H9 (cell line): Measurements from ENCODE around the gene HNMT. TPM values are rescaled to one million over a fixed set of nuclear protein-coding genes. Genes with fewer than 3 reads are reported as not detected.

Experiments used
- DNase-seq: peaks from one replicate; pipeline ENCODE4 v3.0.0-alpha.2; 2017
- H2AFZ ChIP-seq: one replicate; pipeline ENCODE4 v1.6.1; 2013; ENCODE audit warnings: mild to moderate bottlenecking, low read length, control low read depth, moderate library complexity
- H2AK5ac ChIP-seq: 2 replicates; pipeline ENCODE4 v1.6.1; 2013; ENCODE audit warnings: low read length, control low read depth, mixed read lengths; ENCODE audit not compliant: insufficient read length
- H2BK120ac ChIP-seq: one replicate; pipeline ENCODE4 v1.6.1; 2013; ENCODE audit warnings: low read depth, mild to moderate bottlenecking, low read length, control low read depth, inconsistent platforms; ENCODE audit not compliant: poor library complexity, severe bottlenecking
- H2BK12ac ChIP-seq: 2 replicates; pipeline ENCODE4 v1.6.1; 2013; ENCODE audit warnings: low read length, control low read depth, mixed read lengths, low read depth; ENCODE audit not compliant: insufficient read length
- H2BK15ac ChIP-seq: 2 replicates; pipeline ENCODE4 v1.6.1; 2013; ENCODE audit warnings: low read depth, low read length, control low read depth
- H2BK20ac ChIP-seq: one replicate; pipeline ENCODE4 v1.6.1; 2013; ENCODE audit warnings: low read depth, mild to moderate bottlenecking, low read length, control low read depth, inconsistent platforms; ENCODE audit not compliant: poor library complexity, severe bottlenecking
- H2BK5ac ChIP-seq: 2 replicates; pipeline ENCODE4 v1.6.1; 2013; ENCODE audit warnings: low read length, control low read depth, mixed read lengths; ENCODE audit not compliant: insufficient read length
- H3K14ac ChIP-seq: 2 replicates; pipeline ENCODE4 v1.6.1; 2013; ENCODE audit warnings: low read length, control low read depth; ENCODE audit not compliant: insufficient read depth
- H3K18ac ChIP-seq: 2 replicates; pipeline ENCODE4 v1.6.1; 2013; ENCODE audit warnings: low read depth, mild to moderate bottlenecking, mixed read lengths, low read length, control low read depth; ENCODE audit not compliant: insufficient read length
- H3K23ac ChIP-seq: 2 replicates; pipeline ENCODE4 v1.6.1; 2013; ENCODE audit warnings: low read length, control low read depth, mixed read lengths, low read depth; ENCODE audit not compliant: insufficient read length
- H3K23me2 ChIP-seq: 2 replicates; pipeline ENCODE4 v1.6.1; 2013; ENCODE audit warnings: low read depth, mild to moderate bottlenecking, mixed read lengths, low read length, control low read depth; ENCODE audit not compliant: insufficient read length, poor library complexity, severe bottlenecking
- H3K27ac ChIP-seq: 2 replicates; pipeline ENCODE4 v1.5.1; 2013; ENCODE audit warnings: low read length, control low read depth, mixed read lengths, low read depth; ENCODE audit not compliant: insufficient read length
- H3K27me3 ChIP-seq: 2 replicates; pipeline ENCODE4 v1.6.1; 2013; ENCODE audit warnings: low read length, control low read depth, inconsistent platforms; ENCODE audit not compliant: insufficient read depth
- H3K4ac ChIP-seq: 2 replicates; pipeline ENCODE4 v1.6.1; 2013; ENCODE audit warnings: low read depth, mild to moderate bottlenecking, control low read depth, inconsistent platforms, low read length, moderate library complexity
- H3K4me1 ChIP-seq: 2 replicates; pipeline ENCODE4 v1.6.1; 2013; ENCODE audit warnings: low read length, control low read depth, inconsistent platforms; ENCODE audit not compliant: insufficient read depth
- H3K4me2 ChIP-seq: 2 replicates; pipeline ENCODE4 v1.6.1; 2013; ENCODE audit warnings: low read length, control low read depth, mixed read lengths; ENCODE audit not compliant: insufficient read length, insufficient read depth
- H3K56ac ChIP-seq: 2 replicates; pipeline ENCODE4 v1.6.1; 2013; ENCODE audit warnings: low read depth, mild to moderate bottlenecking, mixed read lengths, low read length, control low read depth; ENCODE audit not compliant: insufficient read length
- H3K79me1 ChIP-seq: 2 replicates; pipeline ENCODE4 v1.6.1; 2013; ENCODE audit warnings: low read depth, mild to moderate bottlenecking, moderate library complexity, low read length, control low read depth, inconsistent platforms; ENCODE audit not compliant: insufficient read depth, poor library complexity, severe bottlenecking
- H3K79me2 ChIP-seq: 2 replicates; pipeline ENCODE4 v1.6.1; 2013; ENCODE audit warnings: low read length, control low read depth, inconsistent platforms; ENCODE audit not compliant: insufficient read depth
- H3K9ac ChIP-seq: 2 replicates; pipeline ENCODE4 v1.6.1; 2013; ENCODE audit warnings: low read length, control low read depth, mixed read lengths; ENCODE audit not compliant: insufficient read length; ENCODE audit errors: extremely low read depth
- H3K9me3 ChIP-seq: one replicate; pipeline ENCODE4 v1.6.1; 2013; ENCODE audit warnings: low read depth, low read length, inconsistent platforms; ENCODE audit not compliant: control insufficient read depth
- H3T11ph ChIP-seq: one replicate; pipeline ENCODE4 v1.6.1; 2013; ENCODE audit warnings: mild to moderate bottlenecking, low read length, control low read depth, inconsistent platforms
- H4K20me1 ChIP-seq: one replicate; pipeline ENCODE4 v1.6.1; 2013; ENCODE audit not compliant: control insufficient read depth, insufficient read length, insufficient read depth
- H4K5ac ChIP-seq: 2 replicates; pipeline ENCODE4 v1.6.1; 2013; ENCODE audit warnings: low read depth, mild to moderate bottlenecking, mixed read lengths, low read length, control low read depth; ENCODE audit not compliant: insufficient read length
- H4K8ac ChIP-seq: replicated peaks from 2 replicates; pipeline ENCODE4 v1.6.1; 2013; ENCODE audit warnings: low read length, control low read depth, mixed read lengths, low read depth; ENCODE audit not compliant: insufficient read length
- H4K91ac ChIP-seq: 2 replicates; pipeline ENCODE4 v1.6.1; 2013; ENCODE audit warnings: low read depth, mild to moderate bottlenecking, moderate library complexity, mixed read lengths, low read length, control low read depth; ENCODE audit not compliant: insufficient read length
- H3K27ac Mint-ChIP-seq, 3 experiments: 2 replicates in 2 of 3; 3 replicates in 1 of 3; pipeline ENCODE4 v1.8.0; 2020 to 2021; ENCODE audit warnings: mixed read lengths in 3 of 3, mild to moderate bottlenecking in 1 of 3, moderate library complexity in 1 of 3
- H3K27me3 Mint-ChIP-seq: 2 replicates; pipeline ENCODE4 v1.8.0; 2021; ENCODE audit warnings: low read depth, mild to moderate bottlenecking, moderate library complexity, mixed read lengths
- H3K36me3 Mint-ChIP-seq, 3 experiments: 2 replicates in 2 of 3; 3 replicates in 1 of 3; pipeline ENCODE4 v1.8.0; 2020 to 2021; ENCODE audit warnings: low read depth in 3 of 3, mixed read lengths in 3 of 3; ENCODE audit not compliant: insufficient read depth in 1 of 3
- H3K4me1 Mint-ChIP-seq, 2 experiments: 2 replicates each; pipeline ENCODE4 v1.8.0; 2020; ENCODE audit warnings: mixed read lengths in 2 of 2
- H3K4me3 Mint-ChIP-seq, 2 experiments: 2 replicates in 1 of 2; 3 replicates in 1 of 2; pipeline ENCODE4 v1.8.0; 2020 to 2021; ENCODE audit warnings: mild to moderate bottlenecking in 2 of 2, mixed read lengths in 2 of 2, moderate library complexity in 1 of 2
- H3K9me3 Mint-ChIP-seq, 2 experiments: 2 replicates in 1 of 2; 3 replicates in 1 of 2; pipeline ENCODE4 v1.8.0; 2020; ENCODE audit warnings: mild to moderate bottlenecking in 2 of 2, mixed read lengths in 2 of 2, moderate library complexity in 1 of 2
- CTCF ChIP-seq: fragments of 200-600 bp; sonication (generic); conservative IDR thresholded peaks from 3 replicates; pipeline ENCODE4 v1.8.0; 2021; ENCODE audit warnings: antibody characterized with exemption, mild to moderate bottlenecking
- WGBS: extraction: QIAGEN DNeasy Blood & Tissue Kit; methylation state at CpG from one replicate; pipeline ENCODE4 v1.1.7; 2013; ENCODE audit warnings: missing lambda C conversion rate, low lambda C conversion rate, mixed read lengths; ENCODE audit not compliant: insufficient read length; ENCODE audit errors: extremely low coverage; 5-methylcytosine and 5-hydroxymethylcytosine counted together
- total RNA-seq: library from RNA; stranded (reverse); gene quantifications from 2 replicates; pipeline ENCODE4 v1.2.1, GENCODE V29; 2021

Gene HNMT
- total RNA-seq, 1 experiment from 2014 or later = 1.3 TPM

GRCh38 chr2:137967042-137967441 lies 2.8 kb downstream of the HNMT start:
- H3K27ac Mint-ChIP-seq = no peak overlapping the region
- no peaks in the 10 kb centered on the region for H3K9me3 Mint-ChIP-seq

More at GRCh38 chr2:137967042-137967441, 2.8 kb downstream of the HNMT start:
- H4K8ac ChIP-seq = no peak overlapping the region
- H4K20me1 ChIP-seq = no peaks in the 10 kb centered on the region
- H3K79me1 ChIP-seq = no peaks in the 10 kb centered on the region
- H3K4me2 ChIP-seq = no peak overlapping the region
- no peak overlapping the region for H3K18ac ChIP-seq
- H2BK12ac ChIP-seq = no peak overlapping the region
- no peak overlapping the region for H3K27ac ChIP-seq
- H4K91ac ChIP-seq = no peak overlapping the region
- H3K4me1 Mint-ChIP-seq = peaks cover 18% of the 10 kb centered on the region in 2 experiments
- no peak overlapping the region for H4K5ac ChIP-seq
- no peaks in the 10 kb centered on the region for H3K36me3 Mint-ChIP-seq
- H2AK5ac ChIP-seq = no peak overlapping the region
- peaks cover 7% of the 10 kb centered on the region for H3K4me1 ChIP-seq
- TF ChIP-seq CTCF = no peak
- H3K23me2 ChIP-seq = no peaks in the 10 kb centered on the region
- H3K14ac ChIP-seq = no peak overlapping the region
- no peak overlapping the region for H2BK5ac ChIP-seq
- H3K79me2 ChIP-seq = no peaks in the 10 kb centered on the region
- no peak for DNase-seq
- H3K27me3 Mint-ChIP-seq = no peaks in the 10 kb centered on the region
- H2BK20ac ChIP-seq = no peak overlapping the region
- H2BK120ac ChIP-seq = no peak overlapping the region
- H3K4me3 Mint-ChIP-seq = no peak overlapping the region
- no peak overlapping the region for H2AFZ ChIP-seq
- H3K56ac ChIP-seq = no peak overlapping the region
- no peak overlapping the region for H2BK15ac ChIP-seq
- H3K9ac ChIP-seq = no peak overlapping the region
- no peak overlapping the region for H3K4ac ChIP-seq
- H3T11ph ChIP-seq = no peak overlapping the region
- no peaks in the 10 kb centered on the region for H3K27me3 ChIP-seq
- no peak overlapping the region for H3K23ac ChIP-seq
- WGBS = no CpG with 5 or more reads among the region's 7 CpGs
- no peaks in the 10 kb centered on the region for H3K9me3 ChIP-seq
